ENCODE measurements around the gene TCF4. TPM values are rescaled to one million over a fixed set of nuclear protein-coding genes. Genes with fewer than 3 reads are reported as not detected.

TCF4 gene
- total and polyA plus RNA-seq, 2 of the 13 experiments (the other 11 are each of a cell fraction or from before 2014, with no cell fraction given): not detected

GRCh38 chr18:55214969-55215368 is 373.0 kb downstream of the TCF4 start:
- ATAC-seq: no peak
- in situ Hi-C loops (cut with HindIII; ENCODE audit: extremely low pct_ligation_motif_present, low pct_unique_long_range_greater_than_20kb) (no loop called here), intact Hi-C loops (cut with micrococcal nuclease; ENCODE audit: unreplicated experiment) (no loop called here)
- no peaks in the 10 kb centered on the region for H3K36me3 ChIP-seq (replicated peaks in 1 of 2; ENCODE audit: control insufficient read depth in 1 of 2, insufficient read depth in 2 of 2, low read length in 2 of 2)
- H3K4me1 ChIP-seq (ENCODE audit: insufficient read depth, low read length): no peaks in the 10 kb centered on the region
- H3K27me3 ChIP-seq (ENCODE audit: control insufficient read depth in 1 of 2, insufficient read depth in 2 of 2, low read length in 2 of 2): no peaks in the 10 kb centered on the region
- H3K79me2 ChIP-seq (ENCODE audit: insufficient read depth, low read length): no peaks in the 10 kb centered on the region
- no peak overlapping the region for H3K9ac ChIP-seq (ENCODE audit: insufficient read depth, low read depth, low read length)
- DNase-seq (ENCODE audit: low spot score): no peak
- H2AFZ ChIP-seq (ENCODE audit: low read length): no peak overlapping the region
- H3K4me3 ChIP-seq (replicated peaks in 1 of 3; ENCODE audit: insufficient read depth in 1 of 3, low read depth in 2 of 3, low read length in 3 of 3): no peak overlapping the region
- ChIA-PET POLR2A (no interaction called here), CTCF (ENCODE audit: low intra/inter-chr PET ratio, low total read pairs) (no interaction called here)
- no TSS peak for BruUV-seq (replicated peaks)
- WGBS (ENCODE audit: low lambda C conversion rate): 7% methylated on average over 5 of the region's 5 CpGs
- H3K9me3 ChIP-seq (ENCODE audit: low read length): no peaks in the 10 kb centered on the region
- H3K27ac ChIP-seq (ENCODE audit: extremely low read length, insufficient read depth, low read length): no peak overlapping the region
- H3K4me2 ChIP-seq (ENCODE audit: low read depth, low read length): no peak overlapping the region
- H4K20me1 ChIP-seq (ENCODE audit: insufficient read depth, low read length): no peaks in the 10 kb centered on the region
- TF ChIP-seq ZNF34 (CRISPR knock-in tag; IDR thresholded peaks at IDR 0.05; ENCODE audit: borderline replicate concordance) (no peak), SIX1 (CRISPR knock-in tag; IDR thresholded peaks at IDR 0.05; ENCODE audit: borderline replicate concordance) (no peak), ZNF766 (CRISPR knock-in tag; IDR thresholded peaks at IDR 0.05; ENCODE audit: borderline replicate concordance) (no peak), ONECUT2 (CRISPR knock-in tag; IDR thresholded peaks at IDR 0.05) (no peak), E2F2 (CRISPR knock-in tag; IDR thresholded peaks at IDR 0.05; ENCODE audit: borderline replicate concordance) (no peak), SMARCE1 (IDR thresholded peaks at IDR 0.05; ENCODE audit: borderline replicate concordance) (no peak), CSRNP2 (CRISPR knock-in tag; conservative IDR thresholded peaks at IDR 0.05; ENCODE audit: low read depth) (no peak), PHB2 (IDR thresholded peaks at IDR 0.05; ENCODE audit: partially characterized antibody) (no peak), NCOA5 (CRISPR knock-in tag; IDR thresholded peaks at IDR 0.05) (no peak), JDP2 (CRISPR knock-in tag; IDR thresholded peaks at IDR 0.05; ENCODE audit: borderline replicate concordance) (no peak), ZNF607 (CRISPR knock-in tag; IDR thresholded peaks at IDR 0.05; ENCODE audit: borderline replicate concordance) (no peak), ZNF577 (CRISPR knock-in tag; IDR thresholded peaks at IDR 0.05; ENCODE audit: borderline replicate concordance, low read depth) (no peak)
- no peak for FAIRE-seq

All from HepG2 (cell line).